ENCODE measurements around the gene RDH13.
"Not testable (repeated sequence)": the region's sequence is repeated elsewhere in the genome, so short reads cannot be mapped to it uniquely, and the experiment has no call there.

The RDH13 gene

GRCh38 chr19:55062735-55063491 lies at the start of gene RDH13:
Gene RDH13 (minus strand): TSS chr19:55063148. CDS start chr19:55063032, 116 bp downstream.
- DNase-seq (ENCODE audit: low read depth, low spot score), result peak; percentile 99

GRCh38 chr19:55112246-55112776 lies 49.4 kb upstream of the RDH13 start:
- no peak for DNase-seq (ENCODE audit: low read depth, low spot score)

- no peak for DNase-seq (ENCODE audit: low read depth, low spot score)
Observed at GRCh38 chr19:55111238-55111831, 48.4 kb upstream of the RDH13 start.

GRCh38 chr19:55109527-55110291 lies 46.8 kb upstream of the RDH13 start:
- DNase-seq (ENCODE audit: low read depth, low spot score), result no peak

GRCh38 chr19:55107252-55107651 lies 44.3 kb upstream of the RDH13 start:
- not testable (repeated sequence) for DNase-seq (ENCODE audit: low read depth, low spot score)

GRCh38 chr19:55106591-55106990 lies 43.6 kb upstream of the RDH13 start:
- no peak for DNase-seq (ENCODE audit: low read depth, low spot score)

GRCh38 chr19:55105237-55105636 lies 42.3 kb upstream of the RDH13 start:
- DNase-seq (ENCODE audit: low read depth, low spot score), result no peak

- no peak for DNase-seq (ENCODE audit: low read depth, low spot score)
Observed at GRCh38 chr19:55103190-55103589, 40.2 kb upstream of the RDH13 start.

GRCh38 chr19:55101261-55101660 lies 38.3 kb upstream of the RDH13 start:
- no peak for DNase-seq (ENCODE audit: low read depth, low spot score)

GRCh38 chr19:55099557-55100506 lies 36.9 kb upstream of the RDH13 start:
- DNase-seq (ENCODE audit: low read depth, low spot score), result no peak

GRCh38 chr19:55098716-55099556 lies 36.0 kb upstream of the RDH13 start:
- DNase-seq (ENCODE audit: low read depth, low spot score), result no peak

- no peak for DNase-seq (ENCODE audit: low read depth, low spot score)
Observed at GRCh38 chr19:55097864-55098715, 35.1 kb upstream of the RDH13 start.

- DNase-seq (ENCODE audit: low read depth, low spot score), result no peak
Observed at GRCh38 chr19:55096061-55096701, 33.2 kb upstream of the RDH13 start.

- no peak for DNase-seq (ENCODE audit: low read depth, low spot score)
Observed at GRCh38 chr19:55095260-55096060, 32.5 kb upstream of the RDH13 start.

GRCh38 chr19:55094456-55095259 lies 31.7 kb upstream of the RDH13 start:
- no peak for DNase-seq (ENCODE audit: low read depth, low spot score)

- DNase-seq (ENCODE audit: low read depth, low spot score), result no peak
Observed at GRCh38 chr19:55092423-55093318, 29.7 kb upstream of the RDH13 start.
